ENCODE measurements around the gene BBS10. TPM values are rescaled to one million over a fixed set of nuclear protein-coding genes. Genes with fewer than 3 reads are reported as not detected.
A peak's percentile ranks its signal among the peaks of the same experiment; 100 is the strongest.

BBS10 gene
- total and polyA plus RNA-seq, 9 of the 15 experiments (the other 6 are each of a cell fraction or from before 2014, with no cell fraction given): 2.3 to 14.9 (median 5.9) TPM

- TF ChIP-seq TFE3 (CRISPR knock-in tag; IDR thresholded peaks at IDR 0.05) (no peak), ZNF668 (CRISPR knock-in tag; IDR thresholded peaks at IDR 0.05) (no peak), SAFB2 (IDR thresholded peaks at IDR 0.05; ENCODE audit: borderline replicate concordance, low read depth, low read length, severe bottlenecking) (no peak), CTCFL (IDR thresholded peaks at IDR 0.05; ENCODE audit: borderline replicate concordance, insufficient read depth, low read depth, low read length, poor library complexity, severe bottlenecking) (peak; percentile 51), NR2C1 (IDR thresholded peaks at IDR 0.05) (no peak), NR2C1 (tag; IDR thresholded peaks at IDR 0.05) (peak; percentile 9; the same call in 1 of the 2 replicates), SMC3 (conservative IDR thresholded peaks at IDR 0.05; ENCODE audit: insufficient read depth, low read depth, low read length) (peak; percentile 11; the same call in 1 of the 2 replicates), NFATC3 (IDR thresholded peaks at IDR 0.05) (no peak), ZNF140 (CRISPR knock-in tag; IDR thresholded peaks at IDR 0.05) (no peak), EP400 (IDR thresholded peaks at IDR 0.05) (peak; percentile 81), POLR3A (IDR thresholded peaks at IDR 0.05; ENCODE audit: borderline replicate concordance, extremely low read depth, insufficient read depth, insufficient read length) (no peak), ZNF280B (CRISPR knock-in tag; IDR thresholded peaks at IDR 0.05) (no peak), HOXB6 (CRISPR knock-in tag; IDR thresholded peaks at IDR 0.05; ENCODE audit: borderline replicate concordance) (no peak), TCF15 (CRISPR knock-in tag; IDR thresholded peaks at IDR 0.05) (no peak), USF1 (CRISPR knock-in tag; IDR thresholded peaks at IDR 0.05) (no peak), ZFP1 (CRISPR knock-in tag; IDR thresholded peaks at IDR 0.05) (no peak), ZBTB34 (CRISPR knock-in tag; IDR thresholded peaks at IDR 0.05) (no peak), BCOR (IDR thresholded peaks at IDR 0.05) (0 out of 2 replicates have a peak, but pooled peaks have one; percentile 27), SP1 (CRISPR knock-in tag; IDR thresholded peaks at IDR 0.05) (peak; percentile 64; the same call in 1 of the 2 replicates)
Observed at GRCh38 chr12:76348079-76348901, at the start of gene BBS10 (continued).
